ACC112 (cell line): ENCODE results near the gene TOX2.

Experiments
- H2AFZ ChIP-seq: fragments of 200-600 bp; sonication (generic); one replicate; pipeline ENCODE4 v1.6.0; 2017; ENCODE audit warnings: antibody characterized with exemption, low read length; ENCODE audit not compliant: unreplicated experiment
- H3K27ac ChIP-seq: fragments of 200-600 bp; sonication (generic); 2 replicates; pipeline ENCODE4 v1.5.1; 2014; ENCODE audit warnings: low read depth, mild to moderate bottlenecking, antibody characterized with exemption, low read length, moderate library complexity
- H3K27me3 ChIP-seq: fragments of 200-600 bp; sonication (generic); 2 replicates; pipeline ENCODE4 v1.6.1; 2014; ENCODE audit warnings: mild to moderate bottlenecking, antibody characterized with exemption, low read length, moderate library complexity, mixed read lengths; ENCODE audit not compliant: insufficient read depth
- H3K36me3 ChIP-seq: fragments of 200-600 bp; sonication (generic); 2 replicates; pipeline ENCODE4 v1.6.1; 2016; ENCODE audit warnings: mild to moderate bottlenecking, antibody characterized with exemption, low read length, moderate library complexity, mixed read lengths; ENCODE audit not compliant: insufficient read depth
- H3K4me1 ChIP-seq: fragments of 200-600 bp; sonication (generic); one replicate; pipeline ENCODE4 v1.6.1; 2016; ENCODE audit warnings: low read length, mixed read lengths; ENCODE audit not compliant: insufficient read depth, unreplicated experiment, control insufficient read depth
- H3K4me3 ChIP-seq: fragments of 200-600 bp; sonication (generic); 2 replicates; pipeline ENCODE4 v1.5.1; 2014; ENCODE audit warnings: mild to moderate bottlenecking, low read depth, low read length
- H3K79me2 ChIP-seq: fragments of 200-600 bp; sonication (generic); one replicate; pipeline ENCODE4 v1.6.0; 2016; ENCODE audit warnings: low read length; ENCODE audit not compliant: control insufficient read depth, unreplicated experiment, insufficient read depth

TOX2 gene

DNA sequence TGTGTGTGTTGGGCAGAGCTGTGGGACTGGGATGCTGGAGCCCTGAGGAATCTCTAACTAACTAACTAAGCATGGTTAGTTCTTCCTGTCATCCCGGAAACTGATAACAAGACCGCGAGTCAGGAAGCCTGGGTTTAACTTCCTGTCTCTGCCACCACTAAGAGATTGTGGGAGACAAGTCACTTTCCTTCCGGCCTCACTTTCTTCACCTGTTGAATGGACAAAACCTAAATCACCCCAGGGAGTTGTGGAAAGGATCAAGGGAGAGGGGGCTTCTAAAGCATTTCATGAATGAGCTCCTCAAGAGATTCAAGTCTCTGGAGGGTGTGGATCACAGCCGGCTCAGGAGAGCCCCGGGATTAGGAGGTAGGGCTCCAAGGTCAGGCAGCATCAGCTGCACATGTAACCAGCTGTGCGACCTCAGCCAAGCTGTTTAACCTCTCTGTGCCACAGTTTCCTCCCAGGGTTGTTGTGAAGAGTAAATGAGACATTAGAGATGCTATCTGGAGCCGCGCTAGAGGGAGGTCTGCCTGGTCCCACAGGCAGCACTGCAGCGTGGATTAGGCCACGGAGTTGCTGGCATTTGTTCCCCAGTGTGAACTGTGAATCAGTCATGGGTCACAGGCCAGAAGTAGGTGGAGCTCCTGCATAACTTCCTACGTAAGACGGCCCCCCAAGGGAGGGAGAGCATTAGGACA lies 105.1 kb downstream of the TOX2 start:
- H3K79me2 ChIP-seq = no peaks in the 10 kb centered on the region
- no peak overlapping the region for H3K4me3 ChIP-seq
- no peaks in the 10 kb centered on the region for H3K36me3 ChIP-seq
- peaks cover 13% of the 10 kb centered on the region for H3K4me1 ChIP-seq
- H3K27ac ChIP-seq = no peak overlapping the region
- no peak overlapping the region for H2AFZ ChIP-seq
- 0 out of 2 replicates have a peak, but pooled peaks cover 10% of the 10 kb centered on the region for H3K27me3 ChIP-seq

- Histone ChIP-seq H3K27ac (no peak overlapping the region), H3K27me3 (0 out of 2 replicates have a peak, but pooled peaks cover 5% of the 10 kb centered on the region), H3K4me3 (no peak overlapping the region), H3K4me1 (peaks cover 13% of the 10 kb centered on the region), H2AFZ (no peak overlapping the region), H3K36me3 (no peaks in the 10 kb centered on the region), H3K79me2 (no peaks in the 10 kb centered on the region)
These were observed 105.9 kb downstream of the TOX2 start for GRCh38 chr20:44020406-44021148.

GRCh38 chr20:44021186-44021585 lies 106.5 kb downstream of the TOX2 start:
- Histone ChIP-seq H3K4me1 (peaks cover 13% of the 10 kb centered on the region), H3K4me3 (no peak overlapping the region), H2AFZ (no peak overlapping the region), H3K27ac (no peak overlapping the region), H3K27me3 (0 out of 2 replicates have a peak, but pooled peaks cover 5% of the 10 kb centered on the region), H3K79me2 (no peaks in the 10 kb centered on the region), H3K36me3 (no peaks in the 10 kb centered on the region)

- no peak overlapping the region for H3K27ac ChIP-seq
- H3K4me1 ChIP-seq = peaks cover 13% of the 10 kb centered on the region
- H3K27me3 ChIP-seq = 0 out of 2 replicates have a peak, but pooled peaks cover 5% of the 10 kb centered on the region
- H3K4me3 ChIP-seq = no peak overlapping the region
- no peaks in the 10 kb centered on the region for H3K79me2 ChIP-seq
- no peak overlapping the region for H2AFZ ChIP-seq
- H3K36me3 ChIP-seq = no peaks in the 10 kb centered on the region
These were observed 107.2 kb downstream of the TOX2 start for GRCh38 chr20:44021900-44022299.

GRCh38 chr20:44022464-44022863 lies 107.8 kb downstream of the TOX2 start:
- Histone ChIP-seq H3K27ac (no peak overlapping the region), H3K36me3 (no peaks in the 10 kb centered on the region), H3K27me3 (0 out of 2 replicates have a peak, but pooled peaks cover 5% of the 10 kb centered on the region), H2AFZ (no peak overlapping the region), H3K4me1 (peaks cover 13% of the 10 kb centered on the region), H3K79me2 (no peaks in the 10 kb centered on the region), H3K4me3 (no peak overlapping the region)

DNA sequence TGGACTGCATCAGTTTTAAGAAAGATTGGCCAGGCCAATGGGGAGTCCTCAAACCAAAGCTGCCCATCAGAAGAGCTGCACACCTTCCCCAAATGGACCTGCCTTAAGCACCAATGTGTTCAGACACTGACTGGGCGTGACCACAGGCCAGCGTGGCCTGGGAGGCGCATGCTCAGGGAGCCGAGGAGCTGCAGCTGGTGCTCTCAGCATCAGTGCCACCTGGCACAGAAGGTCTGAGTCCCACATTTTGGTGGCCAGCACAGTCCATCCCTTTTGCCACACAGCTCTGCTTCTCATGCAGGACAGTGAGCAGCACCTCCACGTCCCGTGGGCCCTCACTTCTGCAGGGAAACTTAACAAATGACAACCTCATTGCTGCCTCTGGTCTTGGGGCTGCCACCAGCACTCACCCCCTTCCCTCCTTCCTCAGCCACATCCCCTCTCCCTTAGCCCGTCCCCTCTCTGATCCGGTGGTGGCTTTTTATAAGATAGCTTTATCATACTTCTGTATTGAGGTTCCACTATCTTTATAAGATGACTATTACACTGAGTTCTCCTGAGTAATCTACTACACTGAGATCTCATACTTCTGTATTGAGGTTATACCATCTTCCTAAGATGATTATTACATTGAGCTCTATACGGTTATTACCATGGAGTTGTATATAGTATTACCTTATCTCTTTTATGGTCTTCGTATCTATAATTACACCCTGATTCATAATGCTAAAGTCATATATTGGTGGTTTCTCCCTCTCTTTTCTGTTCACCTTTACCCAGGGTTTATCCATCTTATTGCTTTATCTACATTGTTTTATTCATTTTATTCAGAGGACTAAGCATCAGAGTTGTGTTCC lies 109.1 kb downstream of the TOX2 start:
- Histone ChIP-seq H3K4me1 (peaks cover 5% of the 10 kb centered on the region), H3K27me3 (0 out of 2 replicates have a peak, but pooled peaks cover 5% of the 10 kb centered on the region), H3K4me3 (no peak overlapping the region), H2AFZ (no peak overlapping the region), H3K27ac (no peak overlapping the region), H3K79me2 (no peaks in the 10 kb centered on the region), H3K36me3 (no peaks in the 10 kb centered on the region)

DNA sequence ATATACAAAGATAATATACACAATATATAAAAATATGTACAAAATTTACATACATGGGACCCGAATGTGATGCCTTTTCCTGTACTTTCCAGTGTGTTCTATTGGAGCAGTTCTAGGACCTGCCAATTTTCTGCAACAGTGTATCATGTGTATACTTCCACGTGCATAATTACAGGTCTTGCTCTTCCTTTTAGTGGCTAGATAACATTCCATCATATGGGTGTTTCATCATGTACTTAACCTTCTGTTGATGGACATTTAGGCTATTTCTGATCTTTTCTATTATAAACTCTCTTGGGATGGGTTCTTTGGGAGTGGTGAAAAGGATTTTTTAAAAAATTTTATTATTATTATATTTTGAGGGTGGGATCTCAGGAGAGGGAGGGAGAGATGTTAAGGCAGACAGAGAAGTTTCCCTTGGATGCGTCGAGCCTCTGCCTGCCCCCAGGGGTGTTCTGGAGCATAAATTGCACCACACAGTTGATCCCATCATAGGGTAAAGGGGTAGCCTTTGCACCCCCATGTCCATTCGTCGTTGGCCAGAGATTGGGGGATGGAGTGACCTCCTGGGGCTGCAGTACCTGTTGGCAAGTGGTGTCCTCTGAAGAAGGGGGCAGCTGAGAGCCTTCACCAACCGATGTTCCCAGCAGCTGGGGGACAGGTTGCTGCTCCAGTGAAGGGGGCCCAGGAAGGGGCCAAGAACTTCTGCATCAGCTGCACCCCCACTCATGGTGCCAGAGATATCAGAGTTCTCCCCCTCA lies 110.3 kb downstream of the TOX2 start:
- no peak overlapping the region for H3K27ac ChIP-seq
- H2AFZ ChIP-seq = no peak overlapping the region
- no peaks in the 10 kb centered on the region for H3K79me2 ChIP-seq
- H3K27me3 ChIP-seq = 0 out of 2 replicates have a peak, but pooled peaks cover 5% of the 10 kb centered on the region
- H3K4me3 ChIP-seq = no peak overlapping the region
- H3K4me1 ChIP-seq = peaks cover under 1% of the 10 kb centered on the region
- H3K36me3 ChIP-seq = no peaks in the 10 kb centered on the region

DNA sequence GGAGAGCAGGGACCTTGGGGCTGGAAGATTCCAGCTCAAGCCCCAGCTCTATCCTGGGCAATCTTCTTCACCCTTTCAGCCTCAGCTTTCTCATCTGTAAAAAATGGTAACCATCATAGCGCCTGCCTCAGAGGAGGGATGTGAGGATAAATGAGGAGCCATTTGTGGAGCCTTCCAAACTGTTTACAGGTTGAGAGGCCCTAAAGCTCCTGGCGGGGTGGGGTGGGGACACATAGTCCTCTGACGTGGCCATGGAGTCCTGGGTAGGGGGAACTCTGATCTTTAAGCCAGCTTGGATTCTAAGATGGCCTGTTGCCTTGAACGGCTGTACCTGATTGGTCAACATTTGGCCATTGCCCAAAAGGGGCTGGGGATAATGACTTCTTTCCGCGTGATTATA lies 111.1 kb downstream of the TOX2 start:
- no peaks in the 10 kb centered on the region for H3K79me2 ChIP-seq
- no peak overlapping the region for H3K4me3 ChIP-seq
- H3K4me1 ChIP-seq = no peaks in the 10 kb centered on the region
- no peaks in the 10 kb centered on the region for H3K36me3 ChIP-seq
- H2AFZ ChIP-seq = no peak overlapping the region
- H3K27me3 ChIP-seq = peaks cover 12% of the 10 kb centered on the region; the same call in 1 of the 2 replicates
- H3K27ac ChIP-seq = no peak overlapping the region

GRCh38 chr20:44026647-44027342 lies 112.1 kb downstream of the TOX2 start:
- Histone ChIP-seq H3K79me2 (no peaks in the 10 kb centered on the region), H3K27me3 (peaks cover 18% of the 10 kb centered on the region; the same call in 1 of the 2 replicates), H3K27ac (no peak overlapping the region), H3K4me3 (no peak overlapping the region), H3K4me1 (no peaks in the 10 kb centered on the region), H3K36me3 (no peaks in the 10 kb centered on the region), H2AFZ (no peak overlapping the region)
